GM21576 (cell line): ENCODE measurements around the gene MORN5.

Experiments
- ATAC-seq: cut with Tn5 transposase; IDR thresholded peaks from one replicate; pipeline ENCODE4 v1.9.1; 2021; ENCODE audit warnings: mild to moderate bottlenecking, moderate library complexity; ENCODE audit not compliant: unreplicated experiment

Gene MORN5

GRCh38 chr9:122214507-122214906, 54.8 kb downstream of the MORN5 start:
- ATAC-seq: no peak

GRCh38 chr9:122215663-122216062, 56.0 kb downstream of the MORN5 start:
- no peak for ATAC-seq

- ATAC-seq: no peak
Measured at GRCh38 chr9:122216138-122216797, 56.6 kb downstream of the MORN5 start.

- no peak for ATAC-seq
Measured at GRCh38 chr9:122216798-122217418, 57.2 kb downstream of the MORN5 start.

- no peak for ATAC-seq
Measured at GRCh38 chr9:122217640-122218039, 57.9 kb downstream of the MORN5 start.

GRCh38 chr9:122218071-122218934, 58.6 kb downstream of the MORN5 start:
- ATAC-seq: no peak

GRCh38 chr9:122218935-122219855, 59.5 kb downstream of the MORN5 start:
- no peak for ATAC-seq

- ATAC-seq: no peak
Measured at GRCh38 chr9:122219856-122220672, 60.4 kb downstream of the MORN5 start.

GRCh38 chr9:122220673-122221182, 61.0 kb downstream of the MORN5 start:
- ATAC-seq: no peak

- no peak for ATAC-seq
Measured at GRCh38 chr9:122221183-122221811, 61.6 kb downstream of the MORN5 start.

GRCh38 chr9:122222791-122223190, 63.1 kb downstream of the MORN5 start:
- no peak for ATAC-seq

- no peak for ATAC-seq
Measured at GRCh38 chr9:122223435-122223834, 63.7 kb downstream of the MORN5 start.

- ATAC-seq: no peak
Measured at GRCh38 chr9:122225312-122226141, 65.8 kb downstream of the MORN5 start.

GRCh38 chr9:122226142-122226757, 66.5 kb downstream of the MORN5 start:
- ATAC-seq: no peak

GRCh38 chr9:122226758-122227574, 67.3 kb downstream of the MORN5 start:
- no peak for ATAC-seq

- no peak for ATAC-seq
Measured at GRCh38 chr9:122227575-122227900, 67.8 kb downstream of the MORN5 start.

GRCh38 chr9:122228191-122228567, 68.5 kb downstream of the MORN5 start:
- ATAC-seq: no peak
